B cell (primary cell): ENCODE data around the gene TBC1D22A. TPM values are rescaled to one million over a fixed set of nuclear protein-coding genes. Genes with fewer than 3 reads are reported as not detected.
A peak's percentile ranks its signal among the peaks of the same experiment; 100 is the strongest.

Experiments
- ATAC-seq: fragments of 200-7000 bp; cut with Tn5 transposase; one replicate; pipeline ENCODE4 v1.10.0; 2021; ENCODE audit warnings: low read depth, mild to moderate bottlenecking, moderate number of reproducible peaks, moderate library complexity
- CTCF ChIA-PET: fragments of 350-600 bp; sonication (Branson Sonifier 250); formaldehyde crosslinking; loops from one replicate; lab custom pipeline; 2021; ENCODE audit warnings: antibody characterized with exemption, inconsistent platforms; lab: Charles Lee
- POLR2A ChIA-PET: fragments of 350-600 bp; sonication (Branson Sonifier 250); formaldehyde crosslinking; loops from one replicate; lab custom pipeline; 2021; ENCODE audit warnings: antibody characterized with exemption; lab: Charles Lee
- DNase-seq: peaks from one replicate; pipeline ENCODE4 v3.0.0; 2013
- H2AFZ ChIP-seq: 2 replicates; pipeline ENCODE4 v1.6.1; 2012; ENCODE audit warnings: mild to moderate bottlenecking, low read depth, low read length; ENCODE audit not compliant: insufficient read depth, poor library complexity, severe bottlenecking
- H3K27ac ChIP-seq, 2 donors: 1 replicate in 1 of 2; 2 replicates in 1 of 2; pipeline ENCODE4 v1.5.1; 2012 to 2013; ENCODE audit warnings: low read length in 2 of 2, mild to moderate bottlenecking in 2 of 2, moderate library complexity in 1 of 2
- H3K27me3 ChIP-seq, 4 experiments: fragments of 200-600 bp in 1 of 4; sonication (generic) in 1 of 4; replicated peaks in 1 of 4; 1 replicate in 2 of 4; 2 replicates in 2 of 4; pipeline versions ENCODE4 v1.6.1 to v1.7.0; 2013 to 2016; ENCODE audit warnings: low read length in 3 of 4, mild to moderate bottlenecking in 2 of 4, mixed read lengths in 1 of 4, moderate library complexity in 1 of 4; ENCODE audit not compliant: insufficient read depth in 4 of 4, control insufficient read depth in 3 of 4; ENCODE audit errors: control extremely low read depth in 1 of 4
- H3K36me3 ChIP-seq, 2 experiments: replicated peaks in 1 of 2; 1 replicate in 1 of 2; 2 replicates in 1 of 2; pipeline versions ENCODE4 v1.6.1 to v1.7.1; 2013; ENCODE audit warnings: low read length in 1 of 2; ENCODE audit not compliant: insufficient read depth in 2 of 2, control insufficient read depth in 1 of 2; ENCODE audit errors: control extremely low read depth in 1 of 2, extremely low read depth in 1 of 2
- H3K4me1 ChIP-seq, 2 donors: fragments of 200-600 bp in 1 of 2; sonication (generic) in 1 of 2; 1 replicate in 1 of 2; 2 replicates in 1 of 2; pipeline versions ENCODE4 v1.5.1 to v1.6.1; 2013 to 2017; ENCODE audit warnings: low read length in 2 of 2; ENCODE audit not compliant: control insufficient read depth in 2 of 2, insufficient read depth in 2 of 2
- H3K4me2 ChIP-seq: replicated peaks from 2 replicates; pipeline ENCODE3; 2012; ENCODE audit warnings: mild to moderate bottlenecking, low read depth, low read length; ENCODE audit not compliant: poor library complexity, severe bottlenecking
- H3K4me3 ChIP-seq, 5 experiments: fragments of 200-600 bp in 1 of 5; sonication (generic) in 1 of 5; 1 replicate in 3 of 5; 2 replicates in 2 of 5; pipeline versions ENCODE4 v1.5.1 to v1.7.0; 2011 to 2016; ENCODE audit warnings: low read length in 4 of 5, mild to moderate bottlenecking in 4 of 5, low read depth in 2 of 5, control low read depth in 1 of 5, moderate library complexity in 1 of 5; ENCODE audit not compliant: insufficient read depth in 1 of 5; ENCODE audit errors: control extremely low read depth in 1 of 5, extremely low read depth in 1 of 5
- H3K79me2 ChIP-seq: fragments of 200-600 bp; sonication (generic); one replicate; pipeline ENCODE4 v1.6.0; 2016; ENCODE audit warnings: low read length; ENCODE audit not compliant: control insufficient read depth, insufficient read depth
- H3K9ac ChIP-seq: fragments of 200-600 bp; sonication (generic); 2 replicates; pipeline ENCODE4 v1.6.1; 2017; ENCODE audit warnings: mild to moderate bottlenecking, low read length, moderate library complexity
- H3K9me3 ChIP-seq, 3 donors: one replicate each; pipeline versions ENCODE4 v1.6.1 to v1.7.1; 2013; ENCODE audit warnings: low read length in 2 of 3; ENCODE audit not compliant: control insufficient read depth in 2 of 3, insufficient read depth in 1 of 3; ENCODE audit errors: control extremely low read depth in 1 of 3
- H4K20me1 ChIP-seq: 2 replicates; pipeline ENCODE4 v1.6.0; 2012; ENCODE audit warnings: mild to moderate bottlenecking, low read length; ENCODE audit not compliant: insufficient read depth, control insufficient read depth, poor library complexity, severe bottlenecking
- H3K27ac Mint-ChIP-seq: one replicate; pipeline ENCODE4 v1.8.0; 2021; ENCODE audit warnings: mixed read lengths
- H3K27me3 Mint-ChIP-seq: one replicate; pipeline ENCODE4 v1.8.0; 2021; ENCODE audit warnings: mixed read lengths
- H3K4me1 Mint-ChIP-seq: one replicate; pipeline ENCODE4 v1.8.0; 2021; ENCODE audit warnings: mixed read lengths
- H3K4me3 Mint-ChIP-seq: one replicate; pipeline ENCODE4 v1.8.0; 2021; ENCODE audit warnings: mixed read lengths
- H3K9me3 Mint-ChIP-seq: one replicate; pipeline ENCODE4 v1.8.0; 2022; ENCODE audit warnings: mixed read lengths; ENCODE audit not compliant: insufficient read depth
- EZH2 ChIP-seq: IDR thresholded peaks from 2 replicates; pipeline ENCODE4 v1.6.1; 2012; ENCODE audit warnings: borderline replicate concordance, low read depth, mild to moderate bottlenecking, moderate library complexity, low read length; ENCODE audit not compliant: insufficient read depth, poor library complexity, severe bottlenecking
- WGBS: methylation state at CpG from one replicate; pipeline ENCODE4 v1.1.5; 2013; ENCODE audit warnings: missing lambda C conversion rate; ENCODE audit not compliant: insufficient coverage; 5-methylcytosine and 5-hydroxymethylcytosine counted together
- intact Hi-C: fragments of 100-400 bp; cut with micrococcal nuclease; formaldehyde crosslinking; loops from one replicate; pipeline ENCODE4 v1.10.0; 2022
- polyA plus RNA-seq: library from polyadenylated mRNA; depleted of rRNA; stranded (reverse); fragments of >200 nt; gene quantifications from 2 replicates; pipeline ENCODE4 v1.2.3, GENCODE V29; 2012
- total RNA-seq, 2 donors: library from RNA; stranded (reverse); fragments of 120-200 nt in 1 of 2; gene quantifications; 1 replicate in 1 of 2; 2 replicates in 1 of 2; pipeline versions ENCODE4 v1.2.3 to v1.2.4, GENCODE V29; 2013 to 2022
- TF ChIP-seq, protein P1 (sequence below): fragments of 200-600 bp; IDR thresholded peaks from one replicate; pipeline ENCODE4 v1.8.0; 2022; ENCODE audit warnings: antibody characterized with exemption, mild to moderate bottlenecking

TBC1D22A gene
- total and polyA plus RNA-seq, 2 donors (not counting 1 experiment from before 2014, with no cell fraction given), result 73.8 to 128 TPM

DNA sequence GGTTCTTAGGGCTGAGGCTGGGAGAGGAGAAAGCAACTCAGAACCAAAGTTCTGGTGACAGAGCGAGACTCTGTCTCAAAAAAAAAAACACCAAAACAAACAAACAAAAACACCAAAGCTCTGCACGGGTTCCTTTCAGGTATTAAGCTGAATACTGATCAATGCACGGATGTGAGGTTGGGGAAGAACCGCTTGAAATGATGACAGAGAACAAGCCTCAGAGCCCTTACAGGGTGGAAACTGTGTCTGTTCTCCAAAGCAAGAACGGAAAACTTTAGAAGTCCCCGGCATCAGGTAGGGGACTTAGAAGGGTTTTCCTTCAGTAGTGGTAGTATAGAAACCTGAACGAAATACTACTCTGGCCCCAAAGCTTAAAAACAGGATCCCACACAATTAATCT, 260.0 kb downstream of the TBC1D22A start:
- H3K4me1 Mint-ChIP-seq, result peaks cover 2% of the 10 kb centered on the region
- POLR2A ChIA-PET, result no interaction called here
- TF ChIP-seq, protein P1, sequence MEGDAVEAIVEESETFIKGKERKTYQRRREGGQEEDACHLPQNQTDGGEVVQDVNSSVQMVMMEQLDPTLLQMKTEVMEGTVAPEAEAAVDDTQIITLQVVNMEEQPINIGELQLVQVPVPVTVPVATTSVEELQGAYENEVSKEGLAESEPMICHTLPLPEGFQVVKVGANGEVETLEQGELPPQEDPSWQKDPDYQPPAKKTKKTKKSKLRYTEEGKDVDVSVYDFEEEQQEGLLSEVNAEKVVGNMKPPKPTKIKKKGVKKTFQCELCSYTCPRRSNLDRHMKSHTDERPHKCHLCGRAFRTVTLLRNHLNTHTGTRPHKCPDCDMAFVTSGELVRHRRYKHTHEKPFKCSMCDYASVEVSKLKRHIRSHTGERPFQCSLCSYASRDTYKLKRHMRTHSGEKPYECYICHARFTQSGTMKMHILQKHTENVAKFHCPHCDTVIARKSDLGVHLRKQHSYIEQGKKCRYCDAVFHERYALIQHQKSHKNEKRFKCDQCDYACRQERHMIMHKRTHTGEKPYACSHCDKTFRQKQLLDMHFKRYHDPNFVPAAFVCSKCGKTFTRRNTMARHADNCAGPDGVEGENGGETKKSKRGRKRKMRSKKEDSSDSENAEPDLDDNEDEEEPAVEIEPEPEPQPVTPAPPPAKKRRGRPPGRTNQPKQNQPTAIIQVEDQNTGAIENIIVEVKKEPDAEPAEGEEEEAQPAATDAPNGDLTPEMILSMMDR, result no peak
- no peak for TF ChIP-seq EZH2
- Histone ChIP-seq H4K20me1 (peaks cover 83% of the 10 kb centered on the region), H3K4me1 (no peaks in the 10 kb centered on the region), H3K9me3 (peaks cover 0 to 46% (median 20%) of the 10 kb centered on the region in 3 donors), H3K27me3 (no peaks in the 10 kb centered on the region), H3K4me3 (no peak overlapping the region), H3K36me3 (peaks cover 0 to 49% of the 10 kb centered on the region in 2 experiments), H2AFZ (no peak overlapping the region), H3K79me2 (peaks cover 87% of the 10 kb centered on the region), H3K9ac (no peak overlapping the region), H3K27ac (no peak overlapping the region), H3K4me2 (no peak overlapping the region)
- intact Hi-C loops, result no loop called here
- CTCF ChIA-PET, result no interaction called here
- no peaks in the 10 kb centered on the region for H3K27me3 Mint-ChIP-seq
- no peak overlapping the region for H3K4me3 Mint-ChIP-seq
- H3K9me3 Mint-ChIP-seq, result peaks cover 2% of the 10 kb centered on the region
- ATAC-seq, result no peak
- no peak for DNase-seq
- no peak overlapping the region for H3K27ac Mint-ChIP-seq
- 100% methylated on average over 1 of the region's 7 CpGs for WGBS

DNA sequence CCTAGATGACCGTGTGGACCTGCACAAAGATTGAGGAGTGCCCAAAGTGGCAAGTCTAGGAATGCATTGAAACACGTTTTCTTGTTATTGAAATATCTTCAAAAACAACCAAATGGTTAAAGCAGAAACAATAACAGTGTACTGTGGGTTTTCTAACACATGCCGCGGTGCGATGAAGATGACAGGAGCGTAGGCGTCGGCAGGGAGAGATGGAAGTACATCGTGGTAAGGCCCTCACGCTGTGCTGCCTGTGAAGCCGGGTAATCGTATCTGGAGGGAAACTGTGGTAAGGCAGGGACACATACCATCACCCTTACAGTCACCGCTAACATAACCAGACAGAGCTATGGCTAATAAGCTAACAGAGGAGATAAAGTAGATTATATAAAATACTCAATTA, 261.4 kb downstream of the TBC1D22A start:
- DNase-seq, result no peak
- H3K27me3 Mint-ChIP-seq, result no peaks in the 10 kb centered on the region
- no peak for TF ChIP-seq EZH2
- TF ChIP-seq, protein P1, result no peak
- peak overlapping the region; percentile 28 for H3K27ac Mint-ChIP-seq
- Histone ChIP-seq H4K20me1 (peaks cover 83% of the 10 kb centered on the region), H3K4me2 (no peak overlapping the region), H2AFZ (no peak overlapping the region), H3K9me3 (peaks cover 0 to 34% (median 20%) of the 10 kb centered on the region in 3 donors), H3K4me1 (no peaks in the 10 kb centered on the region), H3K27ac (no peak overlapping the region), H3K36me3 (peaks cover 0 to 36% of the 10 kb centered on the region in 2 experiments), H3K9ac (no peak overlapping the region), H3K79me2 (peaks cover 87% of the 10 kb centered on the region), H3K4me3 (no peak overlapping the region), H3K27me3 (no peaks in the 10 kb centered on the region)
- no peaks in the 10 kb centered on the region for H3K9me3 Mint-ChIP-seq
- CTCF ChIA-PET, result no interaction called here
- POLR2A ChIA-PET, result no interaction called here
- H3K4me3 Mint-ChIP-seq, result no peak overlapping the region
- ATAC-seq, result no peak
- WGBS, result 100% methylated on average over 1 of the region's 13 CpGs
- H3K4me1 Mint-ChIP-seq, result peaks cover 2% of the 10 kb centered on the region
- intact Hi-C loops, result no loop called here
